ENCODE measurements around the gene ARHGDIG. TPM values are rescaled to one million over a fixed set of nuclear protein-coding genes. Genes with fewer than 3 reads are reported as not detected.

The ARHGDIG gene
- total and polyA plus RNA-seq, 4 donors = 0.75 to 3.1 TPM; not detected in 2

DNA sequence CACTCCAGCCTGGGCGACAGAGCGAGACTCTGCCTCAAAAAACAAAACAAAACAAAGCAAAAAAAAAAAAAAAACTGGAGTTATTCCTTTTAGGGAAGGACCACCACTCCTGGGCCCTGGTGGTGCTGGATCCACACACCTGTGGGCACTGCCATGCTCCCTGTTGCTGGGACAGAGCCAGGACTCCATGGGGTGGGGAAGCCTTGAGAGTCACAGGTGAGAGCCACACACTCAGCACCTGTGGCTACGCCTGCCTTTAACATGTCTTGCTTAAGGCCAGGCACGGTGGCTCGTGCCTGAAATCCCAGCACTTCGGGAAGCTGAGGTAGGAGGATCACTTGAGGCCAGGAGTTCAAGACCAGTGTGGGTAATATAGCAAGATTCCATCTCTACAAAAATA lies 20.8 kb downstream of the ARHGDIG start:
- intact Hi-C loops (cut with DNase I) = no loop called here
- H3K36me3 ChIP-seq (ENCODE audit: control insufficient read depth in 1 of 2, insufficient read depth in 2 of 2, low read length in 1 of 2) = peaks cover 0 to 2% of the 10 kb centered on the region in 2 donors

DNA sequence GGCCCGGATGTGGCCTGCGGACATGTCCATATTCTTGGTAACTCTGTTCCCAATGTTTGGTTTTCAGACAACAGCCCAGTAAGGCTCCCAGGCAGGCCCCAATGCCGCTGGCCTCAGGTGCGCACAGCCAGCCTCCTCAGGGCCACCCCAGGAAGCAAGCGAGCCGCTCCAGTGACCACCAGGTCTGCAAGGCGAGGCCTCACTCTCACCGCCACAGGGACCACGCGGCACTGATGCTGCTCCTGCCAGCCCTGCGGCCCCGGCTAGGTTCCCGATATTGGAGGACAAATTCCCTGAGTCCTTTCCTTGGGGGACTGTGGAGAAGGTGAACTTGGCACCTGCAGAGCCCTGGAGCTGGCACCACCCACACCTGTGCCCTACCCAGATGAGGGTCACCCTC lies 21.6 kb downstream of the ARHGDIG start:
- intact Hi-C loops (cut with DNase I) = no loop called here
- 95 to 96% methylated on average over 13 of the region's 13 CpGs for WGBS, 2 donors
- H3K27ac ChIP-seq (ENCODE audit: low read depth in 1 of 2, low read length in 2 of 2) = no peak overlapping the region
- H3K4me3 ChIP-seq (ENCODE audit: low read length in 2 of 2) = no peak overlapping the region
- H3K4me1 ChIP-seq (ENCODE audit: control insufficient read depth in 1 of 2, insufficient read depth in 2 of 2, low read length in 2 of 2) = no peaks in the 10 kb centered on the region
- no peaks in the 10 kb centered on the region for H3K9me3 ChIP-seq (ENCODE audit: control insufficient read depth, low read length)
- DNase-seq = no peak
- no peak for ATAC-seq (ENCODE audit: low FRiP score)
- peaks cover 0 to 2% of the 10 kb centered on the region in 2 donors for H3K36me3 ChIP-seq (ENCODE audit: control insufficient read depth in 1 of 2, insufficient read depth in 2 of 2, low read length in 1 of 2)
- H3K27me3 ChIP-seq (ENCODE audit: control insufficient read depth in 1 of 2, insufficient read depth in 2 of 2, low read length in 1 of 2) = no peaks in the 10 kb centered on the region

More for the DNA sequence above, 20.8 kb downstream of the ARHGDIG start:
- no peak overlapping the region for H3K4me3 ChIP-seq (ENCODE audit: low read length in 2 of 2)
- WGBS, 2 donors = 94 to 95% methylated on average over 4 to 6 of the region's 6 CpGs
- H3K27ac ChIP-seq (ENCODE audit: low read depth in 1 of 2, low read length in 2 of 2) = no peak overlapping the region
- ATAC-seq (ENCODE audit: low FRiP score) (no peak), DNase-seq (no peak)
- no peaks in the 10 kb centered on the region for H3K9me3 ChIP-seq (ENCODE audit: control insufficient read depth, low read length)
- no peaks in the 10 kb centered on the region for H3K27me3 ChIP-seq (ENCODE audit: control insufficient read depth in 1 of 2, insufficient read depth in 2 of 2, low read length in 1 of 2)
- H3K4me1 ChIP-seq (ENCODE audit: control insufficient read depth in 1 of 2, insufficient read depth in 2 of 2, low read length in 2 of 2) = no peaks in the 10 kb centered on the region

DNA sequence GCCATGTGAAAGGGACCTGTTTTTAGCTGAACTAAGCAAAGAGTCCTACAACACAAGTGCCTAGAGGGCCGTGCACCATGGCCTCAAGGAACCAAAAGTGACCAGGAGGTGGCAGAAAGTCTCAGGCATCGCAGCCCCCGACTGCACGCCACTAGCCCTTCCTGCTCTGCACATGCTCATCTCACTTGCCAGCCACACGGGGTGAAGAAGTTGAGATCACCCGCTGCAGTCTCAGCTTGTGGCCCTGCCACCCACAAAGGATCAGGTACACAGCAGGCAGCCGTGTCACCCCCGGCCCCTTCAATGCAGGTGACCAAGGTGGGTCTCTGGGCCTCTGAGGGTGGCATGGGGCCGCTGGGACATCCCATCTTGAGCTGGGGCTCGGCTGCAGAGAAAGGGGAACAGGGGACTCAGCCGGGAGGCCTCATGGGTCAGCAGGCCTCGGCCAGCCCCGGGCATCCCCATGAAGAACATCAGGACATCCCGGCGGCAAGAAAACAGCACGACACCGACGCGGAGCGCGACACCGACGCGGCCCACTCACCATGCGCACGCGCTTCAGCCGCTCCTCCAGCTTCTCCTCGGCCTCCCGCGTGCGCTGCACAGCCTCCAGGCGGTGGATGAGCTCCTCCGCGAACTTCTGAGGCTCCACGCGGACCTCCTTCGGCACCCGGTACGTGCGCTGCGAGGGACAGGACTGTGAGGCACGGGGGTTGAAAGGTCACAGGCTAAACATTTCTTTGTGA lies 23.5 kb downstream of the ARHGDIG start:
- Histone ChIP-seq H3K27ac (ENCODE audit: low read depth in 1 of 2, low read length in 2 of 2) (no peak overlapping the region), H3K36me3 (ENCODE audit: control insufficient read depth in 1 of 2, insufficient read depth in 2 of 2, low read length in 1 of 2) (peaks cover 0 to 2% of the 10 kb centered on the region in 2 donors), H3K4me1 (ENCODE audit: control insufficient read depth in 1 of 2, insufficient read depth in 2 of 2, low read length in 2 of 2) (no peaks in the 10 kb centered on the region), H3K4me3 (ENCODE audit: low read length in 2 of 2) (no peak overlapping the region), H3K9me3 (ENCODE audit: control insufficient read depth, low read length) (no peaks in the 10 kb centered on the region), H3K27me3 (ENCODE audit: control insufficient read depth in 1 of 2, insufficient read depth in 2 of 2, low read length in 1 of 2) (no peaks in the 10 kb centered on the region)
- intact Hi-C loops (cut with DNase I) = no loop called here
- no peak for ATAC-seq (ENCODE audit: low FRiP score)
- whole genome bisulfite sequencing, 2 donors = 84 to 88% methylated on average over 43 of the region's 43 CpGs
- no peak for DNase-seq

DNA sequence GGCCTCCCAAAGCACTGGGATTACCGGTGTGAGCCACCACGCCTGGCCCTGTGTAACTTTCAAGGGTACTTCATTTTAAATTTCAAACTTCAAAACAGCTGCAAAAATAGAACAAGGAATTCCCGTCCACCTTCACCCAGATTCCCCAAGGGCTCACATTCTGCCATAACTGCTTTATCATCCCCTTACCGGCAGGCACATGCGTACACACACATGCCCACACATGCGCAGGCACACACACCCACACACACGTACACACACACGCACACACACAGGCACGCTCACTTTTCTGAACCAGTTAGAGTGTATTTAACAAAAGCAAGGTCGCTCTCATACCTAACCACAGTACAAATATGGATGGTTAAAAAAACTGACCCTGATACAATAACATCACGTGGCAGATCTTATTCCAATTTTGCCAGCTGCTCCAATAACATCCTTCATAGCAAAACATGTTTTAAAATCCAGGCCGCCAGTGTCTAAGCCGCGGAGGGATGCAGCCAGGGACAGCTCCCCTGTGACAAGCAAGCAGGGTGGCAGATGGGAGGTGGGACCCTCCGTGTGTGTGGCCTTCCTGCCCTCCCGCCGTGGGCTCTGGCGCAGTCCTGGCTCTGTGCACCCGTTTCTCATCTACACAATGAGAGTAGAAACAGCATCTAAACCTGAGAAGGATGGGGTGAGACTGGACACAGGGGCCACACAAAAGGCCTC lies 25.7 kb downstream of the ARHGDIG start:
- intact Hi-C loops (cut with DNase I) = no loop called here
- no peaks in the 10 kb centered on the region for H3K4me1 ChIP-seq (ENCODE audit: control insufficient read depth in 1 of 2, insufficient read depth in 2 of 2, low read length in 2 of 2)
- H3K9me3 ChIP-seq (ENCODE audit: control insufficient read depth, low read length) = no peaks in the 10 kb centered on the region
- no peak overlapping the region for H3K4me3 ChIP-seq (ENCODE audit: low read length in 2 of 2)
- 85 to 89% methylated on average over 19 of the region's 19 CpGs for WGBS, 2 donors
- no peak for DNase-seq
- H3K36me3 ChIP-seq (ENCODE audit: control insufficient read depth in 1 of 2, insufficient read depth in 2 of 2, low read length in 1 of 2) = peaks cover 0 to 2% of the 10 kb centered on the region in 2 donors
- ATAC-seq (ENCODE audit: low FRiP score) = no peak
- H3K27ac ChIP-seq (ENCODE audit: low read depth in 1 of 2, low read length in 2 of 2) = no peak overlapping the region
- no peaks in the 10 kb centered on the region for H3K27me3 ChIP-seq (ENCODE audit: control insufficient read depth in 1 of 2, insufficient read depth in 2 of 2, low read length in 1 of 2)

DNA sequence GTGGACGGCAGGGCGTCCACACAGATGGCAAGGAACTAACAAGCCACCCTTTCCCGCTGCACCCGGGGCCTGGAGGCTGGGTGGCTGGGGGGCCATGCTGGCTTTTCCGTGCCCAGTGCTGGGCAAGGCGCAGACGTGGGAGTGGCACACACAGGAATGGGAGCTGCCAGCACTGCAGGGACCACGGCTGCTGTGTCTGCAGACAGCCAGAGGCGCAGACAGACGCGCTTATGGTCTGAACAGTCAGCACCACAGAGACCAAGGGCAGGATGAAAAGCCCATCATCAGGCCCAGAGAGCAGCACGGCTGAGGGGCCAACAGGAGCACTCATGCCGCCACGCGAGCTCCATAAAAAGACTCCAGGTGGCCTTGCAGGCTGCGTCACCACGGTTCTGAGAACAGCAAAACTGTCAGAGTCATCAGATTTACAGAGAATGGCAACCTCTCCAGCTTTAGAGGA lies 26.6 kb downstream of the ARHGDIG start:
- H3K36me3 ChIP-seq (ENCODE audit: control insufficient read depth in 1 of 2, insufficient read depth in 2 of 2, low read length in 1 of 2) = peaks cover 0 to 2% of the 10 kb centered on the region in 2 donors
- no peak overlapping the region for H3K27ac ChIP-seq (ENCODE audit: low read depth in 1 of 2, low read length in 2 of 2)
- ATAC-seq (ENCODE audit: low FRiP score) (no peak), DNase-seq (no peak)
- intact Hi-C loops (cut with DNase I) = no loop called here
- H3K4me1 ChIP-seq (ENCODE audit: control insufficient read depth in 1 of 2, insufficient read depth in 2 of 2, low read length in 2 of 2) = no peaks in the 10 kb centered on the region
- no peak overlapping the region for H3K4me3 ChIP-seq (ENCODE audit: low read length in 2 of 2)
- no peaks in the 10 kb centered on the region for H3K9me3 ChIP-seq (ENCODE audit: control insufficient read depth, low read length)
- WGBS, 2 donors = 86% methylated on average over 17 of the region's 17 CpGs
- H3K27me3 ChIP-seq (ENCODE audit: control insufficient read depth in 1 of 2, insufficient read depth in 2 of 2, low read length in 1 of 2) = no peaks in the 10 kb centered on the region

DNA sequence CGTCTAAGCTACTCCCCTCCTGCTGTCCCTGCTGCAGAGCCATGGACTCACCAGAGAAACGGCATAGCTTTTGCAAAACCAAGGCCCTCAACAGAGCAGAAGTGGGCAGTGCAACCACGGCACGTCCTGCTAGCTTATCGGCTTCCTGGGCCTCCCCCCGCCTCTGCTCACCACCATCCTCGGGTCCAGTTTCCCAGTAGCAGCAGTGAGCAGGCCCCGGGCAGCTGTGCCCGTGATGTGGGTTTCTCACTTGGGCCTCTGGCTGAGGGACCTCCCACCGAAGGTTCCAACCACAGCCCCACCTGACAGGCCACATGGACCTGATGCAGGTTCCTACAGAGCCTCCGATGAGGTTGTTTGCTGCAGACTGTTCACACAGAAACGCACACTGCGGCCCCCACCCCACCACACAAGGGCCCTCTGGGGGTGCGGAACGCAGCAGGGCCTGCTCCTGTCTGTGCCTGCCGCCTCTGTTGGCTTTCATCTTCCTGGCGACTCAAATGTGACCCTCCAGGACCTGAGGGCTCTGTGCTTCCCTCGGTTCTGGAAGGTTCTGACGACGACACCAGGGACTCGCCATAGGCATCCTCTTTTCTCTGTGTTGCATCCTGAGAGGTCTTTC lies 27.4 kb downstream of the ARHGDIG start:
- Histone ChIP-seq H3K27ac (ENCODE audit: low read depth in 1 of 2, low read length in 2 of 2) (no peak overlapping the region), H3K4me1 (ENCODE audit: control insufficient read depth in 1 of 2, insufficient read depth in 2 of 2, low read length in 2 of 2) (no peaks in the 10 kb centered on the region), H3K27me3 (ENCODE audit: control insufficient read depth in 1 of 2, insufficient read depth in 2 of 2, low read length in 1 of 2) (no peaks in the 10 kb centered on the region), H3K36me3 (ENCODE audit: control insufficient read depth in 1 of 2, insufficient read depth in 2 of 2, low read length in 1 of 2) (peaks cover 0 to 2% of the 10 kb centered on the region in 2 donors), H3K4me3 (ENCODE audit: low read length in 2 of 2) (no peak overlapping the region), H3K9me3 (ENCODE audit: control insufficient read depth, low read length) (no peaks in the 10 kb centered on the region)
- intact Hi-C loops (cut with DNase I) = no loop called here
- no peak for ATAC-seq (ENCODE audit: low FRiP score)
- 88 to 89% methylated on average over 20 to 21 of the region's 21 CpGs for WGBS, 2 donors
- no peak for DNase-seq

DNA sequence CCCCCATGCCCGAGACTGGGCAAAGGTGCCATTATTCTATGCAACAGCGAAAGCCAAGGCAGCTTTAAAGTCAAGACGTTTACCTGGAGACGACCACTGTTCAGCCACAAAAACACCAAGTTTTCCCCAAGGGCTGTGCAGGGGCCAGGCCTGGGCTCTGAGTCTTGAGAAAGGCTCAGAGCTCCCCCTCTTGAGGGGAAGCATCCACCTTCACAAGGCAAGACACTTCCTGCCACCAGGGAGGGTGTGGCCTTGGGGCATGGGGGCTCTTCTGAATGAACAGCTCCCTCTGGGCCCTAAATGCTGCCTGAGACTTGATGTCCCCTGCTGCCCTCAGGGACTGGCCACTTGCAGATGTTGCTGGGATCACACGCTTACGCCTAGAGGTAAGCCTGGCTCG lies 29.1 kb downstream of the ARHGDIG start:
- no peaks in the 10 kb centered on the region for H3K4me1 ChIP-seq (ENCODE audit: control insufficient read depth in 1 of 2, insufficient read depth in 2 of 2, low read length in 2 of 2)
- no peaks in the 10 kb centered on the region for H3K36me3 ChIP-seq (ENCODE audit: control insufficient read depth in 1 of 2, insufficient read depth in 2 of 2, low read length in 1 of 2)
- 86 to 87% methylated on average over 7 of the region's 7 CpGs for WGBS, 2 donors

DNA sequence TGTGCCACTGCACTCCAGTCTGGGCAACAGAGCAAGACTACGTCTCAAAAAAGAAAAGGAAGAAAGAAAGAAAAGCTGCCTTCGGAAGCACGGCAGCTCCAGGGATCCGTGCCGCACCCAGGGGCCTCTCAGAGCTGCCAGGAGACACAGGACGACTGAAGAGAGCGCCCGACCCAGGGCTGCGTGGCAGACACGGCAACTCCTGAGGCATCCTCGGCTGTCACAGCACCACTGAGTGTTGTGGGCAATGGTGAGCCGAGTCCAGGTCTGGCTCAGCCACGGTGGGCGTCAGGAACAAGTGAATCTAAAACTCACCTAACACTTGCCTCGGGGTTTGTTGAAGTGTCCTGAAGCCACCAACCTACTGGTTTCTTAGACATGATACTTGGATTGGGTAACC lies 31.3 kb downstream of the ARHGDIG start:
- WGBS, 2 donors = 97% methylated on average over 15 of the region's 15 CpGs
- intact Hi-C loops (cut with DNase I) = no loop called here
- H3K4me3 ChIP-seq (ENCODE audit: low read length in 2 of 2) = no peak overlapping the region
- DNase-seq (no peak), ATAC-seq (ENCODE audit: low FRiP score) (no peak)
- H3K36me3 ChIP-seq (ENCODE audit: control insufficient read depth in 1 of 2, insufficient read depth in 2 of 2, low read length in 1 of 2) = no peaks in the 10 kb centered on the region
- no peaks in the 10 kb centered on the region for H3K27me3 ChIP-seq (ENCODE audit: control insufficient read depth in 1 of 2, insufficient read depth in 2 of 2, low read length in 1 of 2)
- no peak overlapping the region for H3K27ac ChIP-seq (ENCODE audit: low read depth in 1 of 2, low read length in 2 of 2)
- H3K9me3 ChIP-seq (ENCODE audit: control insufficient read depth, low read length) = no peaks in the 10 kb centered on the region
- H3K4me1 ChIP-seq (ENCODE audit: control insufficient read depth in 1 of 2, insufficient read depth in 2 of 2, low read length in 2 of 2) = no peaks in the 10 kb centered on the region

More for the DNA sequence above, 29.1 kb downstream of the ARHGDIG start:
- Histone ChIP-seq H3K27me3 (ENCODE audit: control insufficient read depth in 1 of 2, insufficient read depth in 2 of 2, low read length in 1 of 2) (no peaks in the 10 kb centered on the region), H3K9me3 (ENCODE audit: control insufficient read depth, low read length) (no peaks in the 10 kb centered on the region), H3K27ac (ENCODE audit: low read depth in 1 of 2, low read length in 2 of 2) (no peak overlapping the region), H3K4me3 (ENCODE audit: low read length in 2 of 2) (no peak overlapping the region)
- DNase-seq (no peak), ATAC-seq (ENCODE audit: low FRiP score) (no peak)
- intact Hi-C loops (cut with DNase I) = no loop called here
